ENCODE measurements around the gene DOCK1.

DOCK1 gene

GRCh38 chr10:126872135-126872534, 33.1 kb upstream of the DOCK1 start:
- H3K23ac ChIP-seq (ENCODE audit: low read length): no peak overlapping the region
- H2AK5ac ChIP-seq (ENCODE audit: low read length): no peak overlapping the region
- H3K4me3 ChIP-seq (ENCODE audit: low read depth, low read length): no peak overlapping the region
- H3K4me1 ChIP-seq (ENCODE audit: control insufficient read depth in 1 of 2, insufficient read depth in 2 of 2, low read length in 2 of 2): peaks cover 0 to 7% of the 10 kb centered on the region in 2 experiments
- no peak overlapping the region for H2AFZ ChIP-seq (ENCODE audit: insufficient read depth, low read length, poor library complexity)
- H3K27me3 ChIP-seq (ENCODE audit: insufficient read depth, low read length): no peaks in the 10 kb centered on the region
- H2BK5ac ChIP-seq (ENCODE audit: low read depth, low read length, poor library complexity): no peak overlapping the region
- H2BK12ac ChIP-seq (ENCODE audit: low read length): no peak overlapping the region
- H4K91ac ChIP-seq (ENCODE audit: low read depth, low read length): no peak overlapping the region
- DNase-seq: no peak
- no peak overlapping the region for H4K12ac ChIP-seq (ENCODE audit: low read depth, low read length)
- no peak overlapping the region for H2BK120ac ChIP-seq (ENCODE audit: insufficient read depth, low read length, poor library complexity)
- H3K36me3 ChIP-seq (ENCODE audit: control insufficient read depth in 1 of 2, insufficient read depth in 2 of 2, low read length in 2 of 2): no peaks in the 10 kb centered on the region
- peaks cover 2% of the 10 kb centered on the region for H3K9me3 ChIP-seq (ENCODE audit: insufficient read depth, low read depth, low read length)
- no peak overlapping the region for H4K8ac ChIP-seq (ENCODE audit: low read depth, low read length)
- H3K4ac ChIP-seq (ENCODE audit: low read depth, low read length): no peak overlapping the region
- H3K9ac ChIP-seq (ENCODE audit: low read length): no peak overlapping the region
- no peak overlapping the region for H3K18ac ChIP-seq (ENCODE audit: low read length)
- H3K79me2 ChIP-seq (ENCODE audit: control insufficient read depth, insufficient read depth, low read length, poor library complexity): no peaks in the 10 kb centered on the region
- no peak overlapping the region for H3K4me2 ChIP-seq (ENCODE audit: low read length)
- WGBS (ENCODE audit: extremely low coverage, insufficient coverage, insufficient read length): no CpG with 5 or more reads among the region's 7 CpGs
- H3K14ac ChIP-seq (ENCODE audit: low read length): no peak overlapping the region
- H3K27ac ChIP-seq (ENCODE audit: low read depth, low read length): no peak overlapping the region
- no peaks in the 10 kb centered on the region for H3K79me1 ChIP-seq (ENCODE audit: low read length)

DNA sequence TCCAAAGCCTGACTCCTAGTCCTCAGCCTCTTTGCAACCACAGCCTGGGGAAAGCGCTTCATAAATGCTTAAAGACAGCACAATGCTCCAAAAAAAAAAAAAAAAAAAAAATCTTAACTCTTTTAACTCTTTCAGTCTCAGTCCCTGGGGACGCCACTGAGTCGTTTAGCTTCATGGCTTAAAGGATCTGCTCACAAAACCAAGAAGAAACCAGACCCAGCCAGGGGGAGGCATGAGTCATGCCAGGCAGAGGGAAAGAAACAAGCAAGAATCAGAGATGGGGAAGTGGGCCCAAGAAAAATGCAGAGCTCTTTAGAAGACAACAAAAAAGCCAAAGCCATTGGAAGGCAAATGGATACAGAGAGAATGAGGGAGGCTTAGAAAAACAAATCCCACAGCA, 32.5 kb upstream of the DOCK1 start:
- Histone ChIP-seq H4K8ac (ENCODE audit: low read depth, low read length) (no peak overlapping the region), H3K23ac (ENCODE audit: low read length) (no peak overlapping the region), H3K9me3 (ENCODE audit: insufficient read depth, low read depth, low read length) (peaks cover 2% of the 10 kb centered on the region), H3K36me3 (ENCODE audit: control insufficient read depth in 1 of 2, insufficient read depth in 2 of 2, low read length in 2 of 2) (no peaks in the 10 kb centered on the region), H3K14ac (ENCODE audit: low read length) (no peak overlapping the region), H3K27ac (ENCODE audit: low read depth, low read length) (no peak overlapping the region), H3K27me3 (ENCODE audit: insufficient read depth, low read length) (no peaks in the 10 kb centered on the region), H4K91ac (ENCODE audit: low read depth, low read length) (no peak overlapping the region), H3K79me2 (ENCODE audit: control insufficient read depth, insufficient read depth, low read length, poor library complexity) (no peaks in the 10 kb centered on the region), H2BK120ac (ENCODE audit: insufficient read depth, low read length, poor library complexity) (no peak overlapping the region), H2BK12ac (ENCODE audit: low read length) (no peak overlapping the region), H2BK5ac (ENCODE audit: low read depth, low read length, poor library complexity) (no peak overlapping the region), H3K79me1 (ENCODE audit: low read length) (no peaks in the 10 kb centered on the region), H2AFZ (ENCODE audit: insufficient read depth, low read length, poor library complexity) (no peak overlapping the region), H4K12ac (ENCODE audit: low read depth, low read length) (no peak overlapping the region), H3K4me2 (ENCODE audit: low read length) (no peak overlapping the region), H3K4ac (ENCODE audit: low read depth, low read length) (no peak overlapping the region), H3K18ac (ENCODE audit: low read length) (no peak overlapping the region), H3K4me3 (ENCODE audit: low read depth, low read length) (no peak overlapping the region), H2AK5ac (ENCODE audit: low read length) (no peak overlapping the region), H3K9ac (ENCODE audit: low read length) (no peak overlapping the region), H3K4me1 (ENCODE audit: control insufficient read depth in 1 of 2, insufficient read depth in 2 of 2, low read length in 2 of 2) (peaks cover 0 to 7% of the 10 kb centered on the region in 2 experiments)
- no peak for DNase-seq
- no CpG with 5 or more reads among the region's 3 CpGs for WGBS (ENCODE audit: extremely low coverage, insufficient coverage, insufficient read length)

DNA sequence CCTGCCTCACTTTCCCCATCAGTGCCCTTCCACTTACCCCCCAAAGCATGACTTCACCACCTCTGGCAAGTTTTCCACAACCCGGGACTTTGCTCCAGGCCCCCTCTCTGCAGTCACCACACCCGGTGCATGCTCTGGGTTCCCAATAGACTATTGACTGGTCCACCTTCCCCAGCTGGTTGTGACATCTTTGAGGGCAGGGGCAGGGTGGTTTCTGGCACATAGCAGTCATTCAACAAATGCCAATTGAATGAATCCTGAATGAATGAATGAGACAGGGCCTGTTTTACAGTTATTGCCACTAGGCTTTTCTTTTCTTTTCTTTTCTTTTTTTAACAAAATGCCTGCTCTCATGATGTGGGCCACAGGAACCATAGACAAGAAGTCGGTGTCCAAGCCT, 28.8 kb upstream of the DOCK1 start:
- Histone ChIP-seq H3K79me1 (ENCODE audit: low read length) (no peaks in the 10 kb centered on the region), H3K4me3 (ENCODE audit: low read depth, low read length) (no peak overlapping the region), H3K9ac (ENCODE audit: low read length) (no peak overlapping the region), H3K79me2 (ENCODE audit: control insufficient read depth, insufficient read depth, low read length, poor library complexity) (no peaks in the 10 kb centered on the region), H3K14ac (ENCODE audit: low read length) (no peak overlapping the region), H3K27me3 (ENCODE audit: insufficient read depth, low read length) (no peaks in the 10 kb centered on the region), H2BK12ac (ENCODE audit: low read length) (no peak overlapping the region), H3K4me1 (ENCODE audit: control insufficient read depth in 1 of 2, insufficient read depth in 2 of 2, low read length in 2 of 2) (peaks cover 0 to 7% of the 10 kb centered on the region in 2 experiments), H3K4ac (ENCODE audit: low read depth, low read length) (no peak overlapping the region), H3K36me3 (ENCODE audit: control insufficient read depth in 1 of 2, insufficient read depth in 2 of 2, low read length in 2 of 2) (no peaks in the 10 kb centered on the region), H3K9me3 (ENCODE audit: insufficient read depth, low read depth, low read length) (no peaks in the 10 kb centered on the region), H3K23ac (ENCODE audit: low read length) (no peak overlapping the region), H3K4me2 (ENCODE audit: low read length) (no peak overlapping the region), H4K12ac (ENCODE audit: low read depth, low read length) (no peak overlapping the region), H4K91ac (ENCODE audit: low read depth, low read length) (no peak overlapping the region), H2AFZ (ENCODE audit: insufficient read depth, low read length, poor library complexity) (no peak overlapping the region), H2BK5ac (ENCODE audit: low read depth, low read length, poor library complexity) (no peak overlapping the region), H4K8ac (ENCODE audit: low read depth, low read length) (no peak overlapping the region), H2BK120ac (ENCODE audit: insufficient read depth, low read length, poor library complexity) (no peak overlapping the region), H2AK5ac (ENCODE audit: low read length) (no peak overlapping the region), H3K18ac (ENCODE audit: low read length) (no peak overlapping the region), H3K27ac (ENCODE audit: low read depth, low read length) (no peak overlapping the region)
- no CpG with 5 or more reads among the region's 3 CpGs for WGBS (ENCODE audit: extremely low coverage, insufficient coverage, insufficient read length)
- DNase-seq: peak in 1 of 2 donors; percentile 48

- peaks cover 0 to 7% of the 10 kb centered on the region in 2 experiments for H3K4me1 ChIP-seq (ENCODE audit: control insufficient read depth in 1 of 2, insufficient read depth in 2 of 2, low read length in 2 of 2)
- H3K9ac ChIP-seq (ENCODE audit: low read length): no peak overlapping the region
- no peak overlapping the region for H3K4ac ChIP-seq (ENCODE audit: low read depth, low read length)
- H2AFZ ChIP-seq (ENCODE audit: insufficient read depth, low read length, poor library complexity): no peak overlapping the region
- WGBS (ENCODE audit: extremely low coverage, insufficient coverage, insufficient read length): no CpG with 5 or more reads among the region's 2 CpGs
- H4K91ac ChIP-seq (ENCODE audit: low read depth, low read length): no peak overlapping the region
- H2BK120ac ChIP-seq (ENCODE audit: insufficient read depth, low read length, poor library complexity): no peak overlapping the region
- H3K27ac ChIP-seq (ENCODE audit: low read depth, low read length): no peak overlapping the region
- no peak overlapping the region for H4K12ac ChIP-seq (ENCODE audit: low read depth, low read length)
- no peak for DNase-seq
- H4K8ac ChIP-seq (ENCODE audit: low read depth, low read length): no peak overlapping the region
- no peak overlapping the region for H3K4me3 ChIP-seq (ENCODE audit: low read depth, low read length)
- H3K36me3 ChIP-seq (ENCODE audit: control insufficient read depth in 1 of 2, insufficient read depth in 2 of 2, low read length in 2 of 2): no peaks in the 10 kb centered on the region
- no peak overlapping the region for H2AK5ac ChIP-seq (ENCODE audit: low read length)
- H2BK12ac ChIP-seq (ENCODE audit: low read length): no peak overlapping the region
- no peaks in the 10 kb centered on the region for H3K79me1 ChIP-seq (ENCODE audit: low read length)
- H3K4me2 ChIP-seq (ENCODE audit: low read length): no peak overlapping the region
- H3K79me2 ChIP-seq (ENCODE audit: control insufficient read depth, insufficient read depth, low read length, poor library complexity): no peaks in the 10 kb centered on the region
- no peak overlapping the region for H3K14ac ChIP-seq (ENCODE audit: low read length)
- no peak overlapping the region for H3K23ac ChIP-seq (ENCODE audit: low read length)
- no peak overlapping the region for H3K18ac ChIP-seq (ENCODE audit: low read length)
- H3K27me3 ChIP-seq (ENCODE audit: insufficient read depth, low read length): no peaks in the 10 kb centered on the region
- no peak overlapping the region for H2BK5ac ChIP-seq (ENCODE audit: low read depth, low read length, poor library complexity)
- no peaks in the 10 kb centered on the region for H3K9me3 ChIP-seq (ENCODE audit: insufficient read depth, low read depth, low read length)
Measured at GRCh38 chr10:126877390-126877789, 27.8 kb upstream of the DOCK1 start.

Data from trophoblast cell (in vitro differentiated cells and primary cell).